Liver (tissue), 9 donors: ENCODE results near the gene SOX8. TPM values are rescaled to one million over a fixed set of nuclear protein-coding genes. Genes with fewer than 3 reads are reported as not detected.

ENCODE experiments used
- DNase-seq: peaks from one replicate; pipeline ENCODE4 v3.0.0-alpha.2; 2017; ENCODE audit warnings: low spot score
- H3K27ac ChIP-seq, 2 donors: one replicate each; pipeline ENCODE4 v1.7.0; 2013; ENCODE audit warnings: inconsistent platforms in 2 of 2, low read length in 2 of 2, control low read depth in 1 of 2, low read depth in 1 of 2, mild to moderate bottlenecking in 1 of 2
- H3K27me3 ChIP-seq, 4 donors: one replicate each; pipeline versions ENCODE4 v1.6.1 to v1.7.0; 2013; ENCODE audit warnings: low read length in 3 of 4, inconsistent platforms in 1 of 4, mild to moderate bottlenecking in 1 of 4, moderate library complexity in 1 of 4; ENCODE audit not compliant: control insufficient read depth in 4 of 4, insufficient read depth in 4 of 4
- H3K36me3 ChIP-seq, 4 donors: one replicate each; pipeline versions ENCODE4 v1.6.1 to v1.7.0; 2013; ENCODE audit warnings: low read length in 3 of 4, mild to moderate bottlenecking in 3 of 4, low read depth in 1 of 4, moderate library complexity in 1 of 4; ENCODE audit not compliant: control insufficient read depth in 4 of 4, insufficient read depth in 3 of 4
- H3K4me1 ChIP-seq, 4 donors: one replicate each; pipeline versions ENCODE4 v1.6.1 to v1.7.0; 2013; ENCODE audit warnings: low read length in 3 of 4, mild to moderate bottlenecking in 3 of 4, moderate library complexity in 1 of 4; ENCODE audit not compliant: control insufficient read depth in 4 of 4, insufficient read depth in 4 of 4
- H3K4me3 ChIP-seq, 3 donors: one replicate each; pipeline versions ENCODE4 v1.6.1 to v1.7.0; 2013; ENCODE audit warnings: low read length in 3 of 3, control low read depth in 1 of 3, low read depth in 1 of 3, mild to moderate bottlenecking in 1 of 3
- H3K9ac ChIP-seq, 2 donors: one replicate each; pipeline ENCODE4 v1.7.0; 2013; ENCODE audit warnings: low read length in 2 of 2, mild to moderate bottlenecking in 2 of 2, moderate library complexity in 2 of 2, control low read depth in 1 of 2, low read depth in 1 of 2
- H3K9me3 ChIP-seq, 4 donors: one replicate each; pipeline versions ENCODE4 v1.6.1 to v1.7.0; 2013; ENCODE audit warnings: low read length in 3 of 4; ENCODE audit not compliant: control insufficient read depth in 4 of 4
- CTCF ChIP-seq: fragments of 150-350 bp; IDR thresholded peaks from 2 replicates; pipeline ENCODE4 v1.5.1; 2017; ENCODE audit warnings: improper control_type of control experiment, low read depth, low read length; ENCODE audit not compliant: missing input control
- EGR1 ChIP-seq, 2 donors: IDR thresholded peaks; 2 replicates each; pipeline ENCODE4 v1.6.1; 2016 to 2018; ENCODE audit warnings: antibody characterized with exemption in 2 of 2, low read depth in 2 of 2
- FOXA1 ChIP-seq: IDR thresholded peaks from 2 replicates; pipeline ENCODE4 v1.6.1; 2016; ENCODE audit warnings: antibody characterized with exemption
- FOXA2 ChIP-seq: IDR thresholded peaks from 2 replicates; pipeline ENCODE4 v1.6.1; 2016; ENCODE audit warnings: antibody characterized with exemption
- GABPA ChIP-seq, 2 donors: IDR thresholded peaks in 1 of 2; conservative IDR thresholded peaks in 1 of 2; 2 replicates each; pipeline ENCODE4 v1.6.1; 2016; ENCODE audit warnings: antibody characterized with exemption in 2 of 2, mild to moderate bottlenecking in 1 of 2, moderate library complexity in 1 of 2
- HNF4A ChIP-seq, 2 donors: conservative IDR thresholded peaks; 2 replicates each; pipeline ENCODE4 v1.6.1; 2016; ENCODE audit warnings: antibody characterized with exemption in 2 of 2, mild to moderate bottlenecking in 2 of 2
- HNF4G ChIP-seq: IDR thresholded peaks from 2 replicates; pipeline ENCODE4 v1.6.1; 2016; ENCODE audit warnings: antibody characterized with exemption
- JUND ChIP-seq, 2 donors: IDR thresholded peaks; 2 replicates each; pipeline ENCODE4 v1.6.1; 2016; ENCODE audit warnings: antibody characterized with exemption in 2 of 2
- MAX ChIP-seq: IDR thresholded peaks from 2 replicates; pipeline ENCODE4 v1.6.1; 2016; ENCODE audit warnings: antibody characterized with exemption
- NR2F2 ChIP-seq: IDR thresholded peaks from 2 replicates; pipeline ENCODE4 v1.6.1; 2016; ENCODE audit warnings: antibody characterized with exemption
- RAD21 ChIP-seq, 2 donors: IDR thresholded peaks; 2 replicates each; pipeline ENCODE4 v1.6.1; 2016; ENCODE audit warnings: antibody characterized with exemption in 2 of 2, mild to moderate bottlenecking in 2 of 2
- REST ChIP-seq: IDR thresholded peaks from 2 replicates; pipeline ENCODE4 v1.6.1; 2016; ENCODE audit warnings: antibody characterized with exemption, mild to moderate bottlenecking
- RXRA ChIP-seq, 2 donors: IDR thresholded peaks; 2 replicates each; pipeline ENCODE4 v1.6.1; 2017 to 2018; ENCODE audit warnings: antibody characterized with exemption in 2 of 2, mild to moderate bottlenecking in 1 of 2
- SP1 ChIP-seq: IDR thresholded peaks from 2 replicates; pipeline ENCODE4 v1.6.1; 2018; ENCODE audit warnings: antibody characterized with exemption, mild to moderate bottlenecking
- TAF1 ChIP-seq: conservative IDR thresholded peaks from 2 replicates; pipeline ENCODE4 v1.6.1; 2016; ENCODE audit warnings: antibody characterized with exemption, mild to moderate bottlenecking
- YY1 ChIP-seq: IDR thresholded peaks from 2 replicates; pipeline ENCODE4 v1.6.1; 2016; ENCODE audit warnings: antibody characterized with exemption, mild to moderate bottlenecking
- ZBTB33 ChIP-seq: IDR thresholded peaks from 2 replicates; pipeline ENCODE4 v1.6.1; 2016; ENCODE audit warnings: antibody characterized with exemption
- WGBS: extraction: QIAGEN DNeasy Blood & Tissue Kit; methylation state at CpG from one replicate; pipeline ENCODE4 v1.1.7; 2013; 5-methylcytosine and 5-hydroxymethylcytosine counted together
- polyA plus RNA-seq, 2 donors: library from polyadenylated mRNA; stranded (reverse) in 1 of 2; unstranded in 1 of 2; fragments of 200-250 nt in 1 of 2; fragments of >200 nt in 1 of 2; fragmentation: Nextera tagmentation in 1 of 2; extraction: Ambion mirVana in 1 of 2; gene quantifications; one replicate each; pipeline versions ENCODE4 v1.2.1 to v1.2.3, GENCODE V29; 2013 to 2015
- total RNA-seq, 2 donors: library from RNA; depleted of rRNA; stranded (reverse); fragments of >200 nt; gene quantifications; one replicate each; pipeline ENCODE4 v1.2.3, GENCODE V29; 2014
- TF ChIP-seq, protein P1 (sequence below): IDR thresholded peaks from 2 replicates; pipeline ENCODE4 v1.6.1; 2016; ENCODE audit warnings: antibody characterized with exemption
- donor health status: healthy.
- donor health status: healthy.
- donor health status: healthy.
- donor health status: healthy.
- donor health status: healthy.

Gene SOX8
- total and polyA plus RNA-seq, 4 donors = 0.05 to 0.33 (median 0.17) TPM; not detected in 1

DNA sequence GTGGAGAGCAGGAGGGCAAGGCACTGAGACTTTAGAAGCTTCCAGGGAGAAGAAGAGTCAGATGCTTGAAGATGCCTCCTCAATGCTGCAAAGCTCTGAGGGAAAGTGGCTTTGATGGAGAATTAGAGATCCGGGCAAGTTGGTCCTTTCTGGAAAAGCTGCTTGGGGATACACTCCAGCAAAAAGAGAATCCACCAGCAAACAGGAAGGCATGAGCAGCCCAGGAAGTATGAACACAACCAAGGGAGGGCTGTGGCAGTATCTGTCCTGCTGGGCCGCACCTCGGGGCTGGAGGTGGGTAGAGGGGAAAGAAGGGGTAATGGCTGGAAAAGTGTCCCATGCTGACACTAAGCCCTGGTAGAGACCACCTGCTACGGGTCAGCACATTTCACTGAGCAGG is 16.1 kb upstream of the SOX8 start:
- H3K27me3 ChIP-seq = no peaks in the 10 kb centered on the region
- peaks cover 0 to 5% (median 1%) of the 10 kb centered on the region in 4 donors for H3K36me3 ChIP-seq
- H3K4me1 ChIP-seq = peaks cover 4 to 11% (median 7%) of the 10 kb centered on the region in 4 donors
- no peaks in the 10 kb centered on the region for H3K9me3 ChIP-seq
- no peak overlapping the region for H3K27ac ChIP-seq
- WGBS = 96% methylated on average over 4 of the region's 4 CpGs
- H3K9ac ChIP-seq = no peak overlapping the region
- TF ChIP-seq RXRA (IDR thresholded peaks at IDR 0.05) = no peak
- TF ChIP-seq RAD21 (IDR thresholded peaks at IDR 0.05) = no peak
- TF ChIP-seq, protein P1, sequence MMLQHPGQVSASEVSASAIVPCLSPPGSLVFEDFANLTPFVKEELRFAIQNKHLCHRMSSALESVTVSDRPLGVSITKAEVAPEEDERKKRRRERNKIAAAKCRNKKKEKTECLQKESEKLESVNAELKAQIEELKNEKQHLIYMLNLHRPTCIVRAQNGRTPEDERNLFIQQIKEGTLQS = no peak
- no peak for TF ChIP-seq HNF4G
- no peak for TF ChIP-seq NR2F2
- no peak for TF ChIP-seq JUND (IDR thresholded peaks at IDR 0.05)
- TF ChIP-seq YY1 = no peak
- TF ChIP-seq REST = no peak
- no peak for TF ChIP-seq CTCF
- TF ChIP-seq HNF4A (conservative IDR thresholded peaks at IDR 0.05) = no peak
- no peak for TF ChIP-seq ZBTB33
- TF ChIP-seq MAX = no peak
- no peak for TF ChIP-seq SP1
- no peak for TF ChIP-seq TAF1
- TF ChIP-seq EGR1 (IDR thresholded peaks at IDR 0.05; ENCODE audit: low read depth in 2 of 2) = no peak
- no peak for TF ChIP-seq FOXA2
- no peak for TF ChIP-seq FOXA1
- DNase-seq = no peak
- H3K4me3 ChIP-seq = no peak overlapping the region

DNA sequence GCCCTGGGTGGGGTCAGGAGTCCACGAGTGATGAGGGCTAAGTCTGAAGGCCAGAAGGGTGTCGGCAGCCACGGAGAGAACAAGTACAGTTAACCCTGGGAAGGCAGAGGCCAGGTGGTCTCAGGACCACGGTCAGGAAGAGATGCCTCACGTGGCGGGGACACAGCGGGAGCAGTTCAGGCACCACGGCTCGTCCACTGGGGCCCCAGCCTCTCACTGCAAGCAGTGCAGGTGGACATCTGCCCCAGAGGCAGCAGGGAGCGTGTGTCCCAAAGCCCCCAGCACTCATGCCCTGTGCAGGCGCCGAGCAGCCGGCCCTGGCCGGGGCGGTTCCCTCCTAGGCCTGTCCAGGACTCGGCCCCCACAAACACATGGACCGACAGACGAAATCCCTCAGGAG is 15.5 kb upstream of the SOX8 start:
- no peak overlapping the region for H3K9ac ChIP-seq
- WGBS = 97% methylated on average over 18 of the region's 18 CpGs
- H3K27me3 ChIP-seq = no peaks in the 10 kb centered on the region
- H3K4me3 ChIP-seq = no peak overlapping the region
- H3K36me3 ChIP-seq = peaks cover 0 to 5% (median 1%) of the 10 kb centered on the region in 4 donors
- peaks cover 4 to 13% (median 8%) of the 10 kb centered on the region in 4 donors for H3K4me1 ChIP-seq
- no peaks in the 10 kb centered on the region for H3K9me3 ChIP-seq
- no peak for DNase-seq
- TF ChIP-seq CTCF (no peak), FOXA1 (no peak), REST (no peak), EGR1 (IDR thresholded peaks at IDR 0.05; ENCODE audit: low read depth in 2 of 2) (no peak), HNF4G (no peak), TAF1 (no peak), FOXA2 (no peak), GABPA (IDR thresholded peaks at IDR 0.05 in 1 of 2, conservative IDR thresholded peaks at IDR 0.05 in 1 of 2) (no peak)
- H3K27ac ChIP-seq = no peak overlapping the region
